Keratinocyte (primary cell): ENCODE results near the gene SCFD2. TPM values are rescaled to one million over a fixed set of nuclear protein-coding genes. Genes with fewer than 3 reads are reported as not detected.

Experiments
- DNase-seq: peaks from one replicate; pipeline ENCODE4 v3.0.0-alpha.2; 2011; ENCODE audit warnings: low read depth, missing footprints, low spot score
- FAIRE-seq: peaks from 2 replicates; lab custom pipeline; 2011; peaks lifted over from hg19 to GRCh38; lab: Jason Lieb, UNC
- H2AFZ ChIP-seq: 2 replicates; pipeline ENCODE4 v1.6.0; 2012; ENCODE audit warnings: low read length, control low read depth, inconsistent platforms; ENCODE audit not compliant: control insufficient read depth
- H3K27ac ChIP-seq: 2 replicates; pipeline ENCODE4 v1.5.1; 2011; ENCODE audit warnings: low read length; ENCODE audit not compliant: control insufficient read depth, insufficient read depth
- H3K27me3 ChIP-seq: 3 replicates; pipeline ENCODE4 v1.6.0; 2011; ENCODE audit warnings: low read length; ENCODE audit not compliant: control insufficient read depth, insufficient read depth; ENCODE audit errors: extremely low read depth
- H3K36me3 ChIP-seq, 2 experiments: 2 replicates in 1 of 2; 3 replicates in 1 of 2; pipeline ENCODE4 v1.5.1; 2011; ENCODE audit warnings: low read length in 2 of 2, mild to moderate bottlenecking in 1 of 2; ENCODE audit not compliant: control insufficient read depth in 2 of 2, insufficient read depth in 2 of 2; ENCODE audit errors: extremely low read depth in 1 of 2
- H3K4me1 ChIP-seq: 3 replicates; pipeline ENCODE4 v1.5.1; 2011; ENCODE audit warnings: low read length; ENCODE audit not compliant: control insufficient read depth, insufficient read depth; ENCODE audit errors: extremely low read depth
- H3K4me2 ChIP-seq: 3 replicates; pipeline ENCODE4 v1.6.0; 2011; ENCODE audit warnings: low read depth, low read length; ENCODE audit not compliant: control insufficient read depth, insufficient read depth; ENCODE audit errors: extremely low read depth
- H3K4me3 ChIP-seq, 3 experiments: fragments of 200-600 bp in 1 of 3; sonication (generic) in 1 of 3; 2 replicates in 2 of 3; 3 replicates in 1 of 3; pipeline ENCODE4 v1.5.1; 2011 to 2016; ENCODE audit warnings: low read length in 3 of 3, mild to moderate bottlenecking in 3 of 3, control low read depth in 2 of 3, inconsistent platforms in 1 of 3, low read depth in 1 of 3, mixed read lengths in 1 of 3, mixed run types in 1 of 3, moderate library complexity in 1 of 3; ENCODE audit not compliant: control insufficient read depth in 2 of 3, insufficient read depth in 2 of 3; ENCODE audit errors: extremely low read depth in 1 of 3
- H3K79me2 ChIP-seq: 2 replicates; pipeline ENCODE4 v1.6.0; 2012; ENCODE audit warnings: low read length; ENCODE audit not compliant: control insufficient read depth, insufficient read depth
- H3K9ac ChIP-seq: 3 replicates; pipeline ENCODE4 v1.6.0; 2011; ENCODE audit warnings: low read length; ENCODE audit not compliant: control insufficient read depth, insufficient read depth; ENCODE audit errors: extremely low read depth
- H3K9me1 ChIP-seq: 3 replicates; pipeline ENCODE4 v1.6.0; 2011; ENCODE audit warnings: low read length; ENCODE audit not compliant: control insufficient read depth, insufficient read depth; ENCODE audit errors: extremely low read depth
- H3K9me3 ChIP-seq: 2 replicates; pipeline ENCODE4 v1.5.1; 2012; ENCODE audit warnings: low read depth, low read length; ENCODE audit not compliant: control insufficient read depth
- H4K20me1 ChIP-seq: 3 replicates; pipeline ENCODE4 v1.6.0; 2011; ENCODE audit warnings: low read length; ENCODE audit not compliant: control insufficient read depth, insufficient read depth; ENCODE audit errors: extremely low read depth
- CTCF ChIP-seq, 3 experiments: IDR thresholded peaks in 1 of 3; conservative IDR thresholded peaks in 1 of 3; optimal IDR thresholded peaks in 1 of 3; 2 replicates in 2 of 3; 3 replicates in 1 of 3; pipeline versions ENCODE3 to v1.5.1; 2011; ENCODE audit warnings: low read length in 3 of 3, mild to moderate bottlenecking in 3 of 3, moderate library complexity in 2 of 3, control low read depth in 1 of 3, inconsistent platforms in 1 of 3; ENCODE audit not compliant: insufficient read depth in 2 of 3; ENCODE audit errors: extremely low read depth in 1 of 3
- EZH2 ChIP-seq: IDR thresholded peaks from one replicate; pipeline ENCODE4 v1.6.1; 2012; ENCODE audit warnings: inconsistent platforms, mild to moderate bottlenecking, low read length, moderate library complexity
- dilution Hi-C: fragments of 300-500 bp; cut with MboI; formaldehyde crosslinking; loops from one replicate; pipeline ENCODE4 v1.7.0; 2020; ENCODE audit warnings: low sequenced_read_pairs; ENCODE audit not compliant: extremely low pct_ligation_motif_present
- polyA plus RNA-seq, 5 experiments: library from polyadenylated mRNA; depleted of rRNA in 3 of 5; stranded (reverse) in 3 of 5; stranded (forward) in 1 of 5; unstranded in 1 of 5; fragments of >200 nt; gene quantifications; 1 replicate in 1 of 5; 2 replicates in 3 of 5; 3 replicates in 1 of 5; pipeline versions ENCODE4 v1.2.1 to v1.2.3, GENCODE V29; 2011 to 2012; ENCODE audit warnings: missing spikeins in 2 of 5, low read depth in 1 of 5, low replicate concordance in 1 of 5

Gene SCFD2
- polyA plus RNA-seq, 1 donor (not counting 4 experiments of a cell fraction or from before 2014, with no cell fraction given): 13.9 TPM

DNA sequence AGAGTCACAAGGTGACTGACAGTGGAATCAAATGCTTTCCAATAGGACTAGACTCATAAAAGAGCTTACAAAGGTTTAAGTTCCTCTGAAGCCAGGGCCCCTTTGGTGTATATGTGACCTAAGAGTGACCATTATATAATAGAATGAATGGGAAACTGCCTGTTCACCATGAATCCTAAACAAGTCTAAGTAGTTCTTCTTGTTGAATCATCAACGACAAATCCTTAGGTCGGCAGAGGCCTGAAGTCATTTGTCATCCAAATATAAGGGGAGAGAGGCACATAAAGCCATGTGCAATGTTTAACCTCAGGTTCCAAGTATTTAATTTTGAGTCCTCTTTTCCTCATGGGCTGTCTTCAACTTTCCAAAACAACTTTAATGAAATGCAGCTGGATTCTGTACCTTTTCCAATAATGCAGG, 381.4 kb downstream of the SCFD2 start:
- Histone ChIP-seq H3K9me3 (no peaks in the 10 kb centered on the region), H3K27ac (no peak overlapping the region), H2AFZ (no peak overlapping the region), H4K20me1 (no peaks in the 10 kb centered on the region), H3K27me3 (no peaks in the 10 kb centered on the region), H3K79me2 (no peaks in the 10 kb centered on the region), H3K36me3 (no peaks in the 10 kb centered on the region), H3K4me2 (no peak overlapping the region), H3K4me3 (no peak overlapping the region), H3K4me1 (peaks cover 18% of the 10 kb centered on the region), H3K9me1 (no peaks in the 10 kb centered on the region), H3K9ac (no peak overlapping the region)
- TF ChIP-seq CTCF (optimal IDR thresholded peaks at IDR 0.05 in 1 of 3, IDR thresholded peaks at IDR 0.05 in 1 of 3, conservative IDR thresholded peaks at IDR 0.05 in 1 of 3; ENCODE audit: extremely low read depth in 1 of 3, insufficient read depth in 2 of 3, low read length in 3 of 3): no peak
- TF ChIP-seq EZH2: no peak
- dilution Hi-C loops: no loop called here
- FAIRE-seq (no peak), DNase-seq (no peak)

DNA sequence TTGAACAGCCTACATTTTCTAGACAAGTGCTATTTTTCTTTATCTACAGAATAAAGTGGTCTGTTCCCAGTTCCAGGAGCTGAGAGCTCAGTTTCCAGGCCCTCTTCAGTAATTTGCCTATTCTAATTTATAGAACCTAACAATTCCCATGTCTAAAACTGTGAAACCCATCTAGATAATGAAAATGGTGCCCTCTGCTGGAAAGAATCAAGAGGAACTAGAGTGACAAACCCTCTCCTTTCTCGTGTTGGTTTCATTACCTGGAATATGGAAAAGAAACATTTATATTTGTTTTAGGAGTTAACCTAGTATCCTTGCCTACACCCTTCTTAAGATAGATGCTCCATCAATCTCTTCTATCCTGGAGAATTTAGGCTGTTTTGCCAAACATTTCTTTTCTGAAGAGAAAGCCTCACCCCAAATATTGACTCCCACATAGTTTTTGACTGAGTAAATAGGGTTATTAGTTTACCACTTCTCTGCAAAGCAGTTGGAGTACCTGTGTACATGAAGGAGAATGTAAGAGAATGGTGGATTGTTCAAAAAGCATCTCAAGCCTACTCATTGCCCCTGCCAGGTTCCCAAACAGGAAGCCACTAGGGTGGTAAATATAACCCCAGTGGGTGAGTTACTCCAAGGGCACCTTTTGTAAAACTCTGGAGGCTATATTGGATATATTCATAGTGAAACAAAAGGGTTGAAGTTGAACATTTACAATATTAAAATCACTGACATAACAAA, 382.1 kb downstream of the SCFD2 start:
- Histone ChIP-seq H3K9me3 (no peaks in the 10 kb centered on the region), H4K20me1 (no peaks in the 10 kb centered on the region), H3K9me1 (no peaks in the 10 kb centered on the region), H3K9ac (no peak overlapping the region), H2AFZ (no peak overlapping the region), H3K4me2 (peak overlapping the region; percentile 19), H3K4me1 (peaks cover 18% of the 10 kb centered on the region), H3K4me3 (no peak overlapping the region), H3K27ac (no peak overlapping the region), H3K36me3 (no peaks in the 10 kb centered on the region), H3K27me3 (no peaks in the 10 kb centered on the region), H3K79me2 (no peaks in the 10 kb centered on the region)
- FAIRE-seq (no peak), DNase-seq (no peak)
- TF ChIP-seq CTCF (optimal IDR thresholded peaks at IDR 0.05 in 1 of 3, IDR thresholded peaks at IDR 0.05 in 1 of 3, conservative IDR thresholded peaks at IDR 0.05 in 1 of 3; ENCODE audit: extremely low read depth in 1 of 3, insufficient read depth in 2 of 3, low read length in 3 of 3) (peak in 2 of 3 experiments; percentile 39 to 56), EZH2 (no peak)
- dilution Hi-C loops: no loop called here
